ENCODE data around the gene TMEM163.

GRCh38 chr2:134407154-134407890 is 311.5 kb downstream of the TMEM163 start:
- TF ChIP-seq CTCF (conservative IDR thresholded peaks at IDR 0.05; ENCODE audit: low read length) (no peak), EZH2phosphoT487 (IDR thresholded peaks at IDR 0.05; ENCODE audit: borderline replicate concordance, low read depth, low read length) (no peak)

Data from OCI-LY7 (cell line).